ENCODE results near the gene ZNF473. TPM values are rescaled to one million over a fixed set of nuclear protein-coding genes. Genes with fewer than 3 reads are reported as not detected.

ZNF473 gene
- total RNA-seq, 1 experiment from 2014 or later, result 13.4 TPM

DNA sequence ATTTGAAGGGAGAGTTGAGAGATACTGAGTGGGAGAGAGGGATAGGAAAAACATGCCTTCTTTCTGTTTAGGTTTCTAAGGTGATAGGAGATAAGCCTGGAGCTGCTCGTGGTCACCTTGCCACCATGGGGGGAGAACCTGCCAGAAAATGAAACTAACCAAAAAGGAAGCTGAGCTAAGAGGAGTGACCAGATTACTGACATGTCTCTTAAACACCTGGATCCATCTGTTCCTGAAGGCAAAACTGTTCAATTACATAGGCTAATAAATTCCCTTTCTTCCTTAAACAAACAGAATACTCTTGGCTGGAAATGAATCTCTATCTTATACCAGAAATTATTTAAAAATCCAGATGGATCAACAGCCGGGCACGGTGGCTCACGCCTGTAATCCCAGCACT, 27.3 kb downstream of the ZNF473 start:
- H3K27me3 Mint-ChIP-seq (ENCODE audit: insufficient read depth, unreplicated experiment), result no peaks in the 10 kb centered on the region
- no peaks in the 10 kb centered on the region for H3K4me1 Mint-ChIP-seq (ENCODE audit: insufficient read depth, unreplicated experiment)
- H3K4me3 Mint-ChIP-seq (ENCODE audit: unreplicated experiment), result no peak overlapping the region
- ChIA-PET CTCF (no interaction called here), POLR2A (no interaction called here)
- TF ChIP-seq, protein P1, sequence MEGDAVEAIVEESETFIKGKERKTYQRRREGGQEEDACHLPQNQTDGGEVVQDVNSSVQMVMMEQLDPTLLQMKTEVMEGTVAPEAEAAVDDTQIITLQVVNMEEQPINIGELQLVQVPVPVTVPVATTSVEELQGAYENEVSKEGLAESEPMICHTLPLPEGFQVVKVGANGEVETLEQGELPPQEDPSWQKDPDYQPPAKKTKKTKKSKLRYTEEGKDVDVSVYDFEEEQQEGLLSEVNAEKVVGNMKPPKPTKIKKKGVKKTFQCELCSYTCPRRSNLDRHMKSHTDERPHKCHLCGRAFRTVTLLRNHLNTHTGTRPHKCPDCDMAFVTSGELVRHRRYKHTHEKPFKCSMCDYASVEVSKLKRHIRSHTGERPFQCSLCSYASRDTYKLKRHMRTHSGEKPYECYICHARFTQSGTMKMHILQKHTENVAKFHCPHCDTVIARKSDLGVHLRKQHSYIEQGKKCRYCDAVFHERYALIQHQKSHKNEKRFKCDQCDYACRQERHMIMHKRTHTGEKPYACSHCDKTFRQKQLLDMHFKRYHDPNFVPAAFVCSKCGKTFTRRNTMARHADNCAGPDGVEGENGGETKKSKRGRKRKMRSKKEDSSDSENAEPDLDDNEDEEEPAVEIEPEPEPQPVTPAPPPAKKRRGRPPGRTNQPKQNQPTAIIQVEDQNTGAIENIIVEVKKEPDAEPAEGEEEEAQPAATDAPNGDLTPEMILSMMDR (IDR thresholded peaks at IDR 0.05; ENCODE audit: unreplicated experiment), result no peak
- H3K27ac Mint-ChIP-seq (ENCODE audit: low read depth, unreplicated experiment), result no peak overlapping the region
- no peak for DNase-seq (ENCODE audit: unreplicated experiment)
- no peaks in the 10 kb centered on the region for H3K9me3 Mint-ChIP-seq (ENCODE audit: unreplicated experiment)
- intact Hi-C loops (cut with micrococcal nuclease), result no loop called here
- peaks cover 8% of the 10 kb centered on the region for H3K36me3 Mint-ChIP-seq (ENCODE audit: insufficient read depth, unreplicated experiment)
- no TSS peak for BruUV-seq (replicated peaks)

DNA sequence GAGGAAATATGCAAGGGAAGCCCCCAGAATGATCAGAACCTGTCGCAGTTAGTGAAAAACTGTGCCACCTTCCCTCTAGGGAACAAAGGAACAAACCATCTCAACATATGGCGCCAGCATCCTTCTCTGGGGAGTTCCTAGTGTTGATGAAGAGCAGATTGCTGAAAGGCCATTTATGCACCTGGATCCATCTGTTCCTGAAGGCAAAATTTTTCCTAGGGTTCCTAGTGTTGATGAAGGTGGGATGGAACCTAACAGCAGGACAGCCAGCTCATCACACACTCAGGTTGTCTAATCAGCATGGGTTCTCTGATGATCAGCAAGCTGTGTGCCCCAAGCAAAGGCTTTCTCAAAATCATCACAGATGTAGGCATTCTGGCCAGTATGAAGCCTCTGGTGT, 32.6 kb downstream of the ZNF473 start:
- no peaks in the 10 kb centered on the region for H3K4me1 Mint-ChIP-seq (ENCODE audit: insufficient read depth, unreplicated experiment)
- DNase-seq (ENCODE audit: unreplicated experiment), result no peak
- intact Hi-C loops (cut with micrococcal nuclease), result no loop called here
- no peaks in the 10 kb centered on the region for H3K9me3 Mint-ChIP-seq (ENCODE audit: unreplicated experiment)
- no peak overlapping the region for H3K27ac Mint-ChIP-seq (ENCODE audit: low read depth, unreplicated experiment)
- H3K4me3 Mint-ChIP-seq (ENCODE audit: unreplicated experiment), result no peak overlapping the region
- TF ChIP-seq, protein P1 (IDR thresholded peaks at IDR 0.05; ENCODE audit: unreplicated experiment), result no peak
- CTCF ChIA-PET, result no interaction called here
- BruUV-seq (replicated peaks), result no TSS peak
- H3K27me3 Mint-ChIP-seq (ENCODE audit: insufficient read depth, unreplicated experiment), result no peaks in the 10 kb centered on the region
- no peaks in the 10 kb centered on the region for H3K36me3 Mint-ChIP-seq (ENCODE audit: insufficient read depth, unreplicated experiment)
- POLR2A ChIA-PET, result no interaction called here

DNA sequence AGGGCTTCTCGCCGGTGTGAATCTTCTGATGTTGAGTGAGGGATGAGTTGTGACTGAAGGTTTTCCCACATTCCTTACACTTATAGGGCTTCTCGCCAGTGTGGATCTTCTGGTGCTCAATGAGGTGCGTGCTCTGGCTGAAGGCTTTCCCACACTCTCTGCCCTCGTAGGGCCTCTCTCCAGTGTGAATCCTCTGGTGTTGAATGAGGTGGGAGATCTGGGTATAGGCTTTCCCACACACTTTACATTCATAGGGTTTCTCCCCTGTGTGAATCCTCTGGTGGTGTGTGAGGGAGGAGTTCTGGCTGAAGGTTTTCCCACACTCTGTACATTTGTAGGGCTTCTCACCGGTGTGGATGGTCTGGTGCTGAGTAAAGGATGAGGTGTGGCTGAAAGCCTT, 33.2 kb downstream of the ZNF473 start:
- no peaks in the 10 kb centered on the region for H3K9me3 Mint-ChIP-seq (ENCODE audit: unreplicated experiment)
- no peak overlapping the region for H3K4me3 Mint-ChIP-seq (ENCODE audit: unreplicated experiment)
- intact Hi-C loops (cut with micrococcal nuclease), result no loop called here
- no peaks in the 10 kb centered on the region for H3K36me3 Mint-ChIP-seq (ENCODE audit: insufficient read depth, unreplicated experiment)
- H3K27me3 Mint-ChIP-seq (ENCODE audit: insufficient read depth, unreplicated experiment), result no peaks in the 10 kb centered on the region
- TF ChIP-seq, protein P1 (IDR thresholded peaks at IDR 0.05; ENCODE audit: unreplicated experiment), result no peak
- POLR2A ChIA-PET, result no interaction called here
- CTCF ChIA-PET, result no interaction called here
- H3K27ac Mint-ChIP-seq (ENCODE audit: low read depth, unreplicated experiment), result no peak overlapping the region
- BruUV-seq (replicated peaks), result no TSS peak
- DNase-seq (ENCODE audit: unreplicated experiment), result no peak
- no peaks in the 10 kb centered on the region for H3K4me1 Mint-ChIP-seq (ENCODE audit: insufficient read depth, unreplicated experiment)

DNA sequence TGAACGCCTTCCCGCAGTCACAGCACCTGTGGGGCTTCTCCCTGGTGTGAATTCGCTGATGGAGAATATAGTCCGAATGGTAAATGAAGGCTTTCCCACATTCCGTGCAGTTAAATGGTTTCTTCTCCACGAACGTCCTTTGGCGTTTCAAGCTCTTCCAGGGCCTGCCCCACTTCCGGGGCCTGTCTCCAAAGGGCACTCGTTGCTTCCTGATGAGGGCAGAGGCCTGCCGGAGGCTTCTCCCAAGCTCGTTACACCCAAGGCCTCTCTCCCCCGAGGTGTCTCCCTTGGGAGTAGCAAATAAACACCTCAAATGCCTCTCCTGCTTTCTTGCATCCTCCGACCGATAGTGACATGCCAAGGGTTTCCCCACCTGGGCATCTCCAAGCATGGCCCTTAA, 34.3 kb downstream of the ZNF473 start:
- POLR2A ChIA-PET, result no interaction called here

More for the DNA sequence above, 34.3 kb downstream of the ZNF473 start:
- Mint-ChIP-seq H3K4me3 (ENCODE audit: unreplicated experiment) (no peak overlapping the region), H3K27me3 (ENCODE audit: insufficient read depth, unreplicated experiment) (no peaks in the 10 kb centered on the region), H3K36me3 (ENCODE audit: insufficient read depth, unreplicated experiment) (no peaks in the 10 kb centered on the region), H3K9me3 (ENCODE audit: unreplicated experiment) (peaks cover 2% of the 10 kb centered on the region), H3K27ac (ENCODE audit: low read depth, unreplicated experiment) (no peak overlapping the region), H3K4me1 (ENCODE audit: insufficient read depth, unreplicated experiment) (no peaks in the 10 kb centered on the region)
- no TSS peak for BruUV-seq (replicated peaks)
- TF ChIP-seq, protein P1 (IDR thresholded peaks at IDR 0.05; ENCODE audit: unreplicated experiment), result no peak
- intact Hi-C loops (cut with micrococcal nuclease), result no loop called here
- CTCF ChIA-PET, result interaction anchor here (0.6 kb wide), 1 partner anchor 76 kb away, joined by 3 read pairs; no protein-coding TSS in a partner anchor
- DNase-seq (ENCODE audit: unreplicated experiment), result no peak

Measured in MCF 10A (cell line).